NT2/D1 (cell line): ENCODE results near the gene DCPS.

Experiments used
- SUZ12 ChIP-seq: IDR thresholded peaks from 2 replicates; pipeline ENCODE4 v1.6.1; 2011; ENCODE audit not compliant: insufficient read length, insufficient read depth; ENCODE audit errors: extremely low read depth
- YY1 ChIP-seq: IDR thresholded peaks from 2 replicates; pipeline ENCODE4 v1.6.1; 2011; ENCODE audit not compliant: insufficient read length, insufficient read depth
- ZNF274 ChIP-seq: IDR thresholded peaks from 2 replicates; pipeline ENCODE4 v1.6.1; 2011; ENCODE audit warnings: mild to moderate bottlenecking, low read depth, low read length

- no peak for TF ChIP-seq ZNF274
- TF ChIP-seq YY1: no peak
- no peak for TF ChIP-seq SUZ12
These were observed 40.4 kb upstream of the DCPS start for GRCh38 chr11:126263489-126263888.
